NCI-H345 treated with DMSO at 0.1 percent for 48 hours (cell line): ENCODE data around the gene LMOD1.
"Not testable (repeated sequence)": the region's sequence is repeated elsewhere in the genome, so short reads cannot be mapped to it uniquely, and the experiment has no call there.

Experiments
- DNase-seq: peaks from one replicate; lab custom pipeline; 2025; ENCODE audit not compliant: unreplicated experiment; lab: John Stamatoyannopoulos, UW

Gene LMOD1

GRCh38 chr1:201917362-201918033 is 28.9 kb downstream of the LMOD1 start:
- DNase-seq = no peak

- no peak for DNase-seq
These were observed 29.6 kb downstream of the LMOD1 start for GRCh38 chr1:201916649-201917249.

DNA sequence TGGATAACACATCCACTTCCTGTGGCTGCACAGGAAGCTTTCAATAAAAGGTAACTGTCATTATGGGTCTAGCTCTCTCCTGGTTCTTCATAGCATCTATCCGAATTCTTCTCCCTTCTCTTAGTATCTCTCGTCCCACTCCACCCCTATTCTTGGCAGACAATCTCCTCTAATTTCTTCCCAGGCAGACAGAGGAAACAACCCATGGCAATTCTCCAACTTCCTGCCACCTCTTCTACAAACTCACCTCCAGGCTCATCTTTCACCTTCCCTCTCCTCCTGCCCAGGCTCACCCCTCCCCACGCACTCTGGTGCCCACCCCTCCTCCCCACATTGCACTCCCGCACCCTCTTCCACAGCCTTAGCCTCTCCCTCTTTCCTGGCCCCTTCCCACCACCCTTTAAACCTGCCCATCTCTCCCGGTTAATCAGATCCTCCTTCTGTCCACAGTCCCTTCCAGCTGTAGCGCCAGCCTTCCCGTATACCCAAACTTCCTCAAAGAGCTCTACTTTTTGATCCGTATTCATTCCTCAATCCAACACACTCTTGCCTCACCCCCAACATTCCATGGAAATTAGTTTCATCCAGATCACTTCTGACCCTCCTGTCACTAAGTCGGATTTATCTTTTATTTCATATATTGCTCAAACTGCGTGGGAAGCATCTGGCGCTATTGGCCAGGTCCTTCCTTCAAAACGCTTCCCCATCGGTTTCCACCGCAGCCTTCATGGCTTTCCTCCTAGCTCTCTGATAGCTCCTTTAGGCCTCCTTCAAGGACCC is 31.7 kb downstream of the LMOD1 start:
- no peak for DNase-seq

GRCh38 chr1:201912832-201913231 is 33.5 kb downstream of the LMOD1 start:
- no peak for DNase-seq

- DNase-seq = peak; percentile 16
These were observed 34.3 kb downstream of the LMOD1 start for GRCh38 chr1:201911826-201912571.

DNA sequence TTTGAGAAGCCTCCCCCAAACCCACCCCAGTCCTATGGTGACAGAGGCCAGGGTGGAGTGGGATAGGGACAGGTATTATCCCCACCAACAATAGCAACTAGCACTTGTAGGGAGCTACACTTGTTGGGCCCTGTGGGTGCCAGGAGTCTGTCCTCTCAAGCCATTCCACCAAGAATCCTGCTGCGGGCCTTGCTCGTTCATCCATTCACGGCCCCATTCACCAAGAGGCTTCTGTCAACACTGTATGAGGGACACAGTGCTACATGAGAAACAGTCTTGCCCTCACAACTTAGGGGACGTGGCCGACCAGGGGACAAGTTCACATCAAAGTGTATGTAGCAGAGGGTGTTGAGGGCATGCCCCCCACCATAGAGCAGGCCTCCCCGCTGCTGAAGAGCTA is 38.7 kb downstream of the LMOD1 start:
- no peak for DNase-seq

DNA sequence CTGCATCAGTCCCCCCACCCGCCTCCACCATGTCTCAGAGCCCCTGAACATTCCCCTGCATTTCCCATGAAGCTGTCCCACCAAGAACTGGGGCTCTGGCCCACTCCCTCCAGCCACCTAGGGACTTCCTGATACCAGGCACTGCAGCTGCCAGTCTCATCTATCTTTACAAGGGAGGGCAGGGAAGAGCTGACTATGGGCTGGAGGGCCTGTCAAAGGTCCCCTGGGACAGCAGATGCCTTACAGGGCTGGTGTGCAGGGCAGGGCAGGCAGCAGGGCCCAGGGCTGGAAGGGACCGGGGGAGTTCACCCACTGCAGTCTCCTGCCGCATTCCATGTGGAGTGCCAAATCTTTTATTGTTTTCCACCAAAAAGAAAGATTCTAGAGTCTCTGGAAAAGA is 40.0 kb downstream of the LMOD1 start:
- DNase-seq = no peak

- no peak for DNase-seq
These were observed 41.0 kb downstream of the LMOD1 start for GRCh38 chr1:201905234-201905890.

DNA sequence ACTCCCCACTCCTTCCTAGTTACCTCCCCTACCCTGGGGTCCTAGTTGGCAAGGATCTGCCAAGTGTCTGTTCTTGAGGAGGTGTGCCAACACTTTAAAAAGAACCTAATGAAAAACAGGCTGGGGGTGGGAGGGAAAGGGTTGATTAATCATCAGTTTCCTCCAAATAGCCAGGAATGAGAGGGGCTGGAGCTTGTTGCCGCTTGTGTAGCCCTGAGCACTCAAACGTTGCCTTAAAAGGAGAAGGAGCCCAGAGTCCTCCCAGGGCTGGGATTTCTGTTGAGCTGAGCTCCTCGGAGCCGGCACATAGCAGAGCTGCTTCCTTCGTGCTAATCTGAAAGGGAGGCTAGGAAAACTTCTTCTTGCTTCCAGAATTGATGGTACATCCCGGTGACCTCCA is 41.8 kb downstream of the LMOD1 start:
- no peak for DNase-seq

- no peak for DNase-seq
These were observed 43.2 kb downstream of the LMOD1 start for GRCh38 chr1:201903135-201903534.

- DNase-seq = no peak
These were observed 44.1 kb downstream of the LMOD1 start for GRCh38 chr1:201902198-201902597.

DNA sequence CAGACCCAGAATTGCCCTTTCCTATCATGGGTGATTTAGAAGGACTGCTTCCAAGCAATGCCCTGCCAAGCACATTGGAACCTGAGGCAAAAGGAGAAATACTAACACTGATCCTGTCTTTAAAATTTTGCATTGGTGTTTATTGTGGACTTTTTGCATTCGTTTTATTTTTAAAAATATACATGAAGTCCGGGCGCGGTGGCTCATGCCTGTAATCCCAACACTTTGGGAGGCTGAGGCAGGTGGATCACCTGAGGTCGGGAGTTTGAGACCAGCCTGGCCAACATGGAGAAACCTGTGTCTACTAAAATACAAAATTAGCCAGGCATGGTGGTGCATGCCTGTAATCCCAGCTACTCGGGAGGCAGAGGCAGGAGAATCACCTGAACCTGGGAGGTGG is 45.3 kb downstream of the LMOD1 start:
- not testable (repeated sequence) for DNase-seq

GRCh38 chr1:201900476-201900875 is 45.9 kb downstream of the LMOD1 start:
- no peak for DNase-seq

GRCh38 chr1:201899683-201900429 is 46.5 kb downstream of the LMOD1 start:
- no peak for DNase-seq

GRCh38 chr1:201898992-201899391 is 47.4 kb downstream of the LMOD1 start:
- DNase-seq = no peak

DNA sequence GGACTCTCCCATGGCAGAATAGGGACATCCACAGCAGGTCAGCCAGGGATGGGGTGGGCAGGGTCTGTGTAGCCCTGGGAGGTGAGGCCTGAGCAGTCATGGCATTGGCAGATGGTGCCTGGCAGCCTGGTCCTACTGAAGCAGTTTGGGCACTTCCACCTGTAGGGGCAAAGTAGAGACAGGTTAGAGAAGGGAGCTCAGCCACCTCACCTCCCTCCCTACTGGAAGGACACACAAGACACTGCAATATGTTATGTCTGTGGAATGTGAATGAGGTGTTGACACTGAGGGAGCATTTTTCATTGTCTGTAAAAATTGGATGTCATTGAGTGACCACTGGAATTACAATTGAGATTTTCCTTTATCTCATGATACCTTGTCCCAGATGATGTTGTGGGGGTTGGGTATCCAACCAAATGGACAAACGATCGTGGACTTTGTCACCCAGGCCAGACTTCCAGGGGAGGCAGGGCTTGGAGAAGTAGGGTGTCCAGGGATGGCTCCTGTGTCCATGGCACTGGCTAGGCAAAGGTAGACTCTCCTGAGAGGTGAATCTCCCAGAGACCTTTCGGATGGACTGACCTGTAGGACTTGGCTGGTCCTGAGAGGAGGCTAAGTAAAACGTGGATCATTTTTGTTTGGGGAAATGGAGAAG is 48.0 kb downstream of the LMOD1 start:
- DNase-seq = no peak

DNA sequence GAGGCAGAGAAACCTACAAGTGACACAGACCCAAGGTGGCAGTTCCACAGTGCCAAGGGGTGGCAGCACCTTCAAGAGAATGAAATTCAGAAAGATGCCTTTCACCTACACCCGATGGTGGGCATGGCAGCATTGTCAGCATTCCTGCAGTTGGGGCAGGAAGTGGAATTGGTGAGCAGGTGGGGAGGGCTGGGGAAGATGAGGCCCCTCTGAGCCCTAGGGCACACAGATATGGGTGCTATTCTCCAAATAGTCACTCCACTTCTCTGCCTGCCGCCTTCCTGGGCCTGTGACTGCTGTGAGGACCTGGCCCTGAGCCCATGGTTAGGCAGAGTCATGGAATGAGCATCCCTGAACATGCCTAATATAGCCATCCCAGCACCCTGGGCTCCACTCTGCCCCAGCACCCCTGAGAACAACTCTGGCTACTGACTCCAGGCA is 49.4 kb downstream of the LMOD1 start:
- DNase-seq = no peak

DNA sequence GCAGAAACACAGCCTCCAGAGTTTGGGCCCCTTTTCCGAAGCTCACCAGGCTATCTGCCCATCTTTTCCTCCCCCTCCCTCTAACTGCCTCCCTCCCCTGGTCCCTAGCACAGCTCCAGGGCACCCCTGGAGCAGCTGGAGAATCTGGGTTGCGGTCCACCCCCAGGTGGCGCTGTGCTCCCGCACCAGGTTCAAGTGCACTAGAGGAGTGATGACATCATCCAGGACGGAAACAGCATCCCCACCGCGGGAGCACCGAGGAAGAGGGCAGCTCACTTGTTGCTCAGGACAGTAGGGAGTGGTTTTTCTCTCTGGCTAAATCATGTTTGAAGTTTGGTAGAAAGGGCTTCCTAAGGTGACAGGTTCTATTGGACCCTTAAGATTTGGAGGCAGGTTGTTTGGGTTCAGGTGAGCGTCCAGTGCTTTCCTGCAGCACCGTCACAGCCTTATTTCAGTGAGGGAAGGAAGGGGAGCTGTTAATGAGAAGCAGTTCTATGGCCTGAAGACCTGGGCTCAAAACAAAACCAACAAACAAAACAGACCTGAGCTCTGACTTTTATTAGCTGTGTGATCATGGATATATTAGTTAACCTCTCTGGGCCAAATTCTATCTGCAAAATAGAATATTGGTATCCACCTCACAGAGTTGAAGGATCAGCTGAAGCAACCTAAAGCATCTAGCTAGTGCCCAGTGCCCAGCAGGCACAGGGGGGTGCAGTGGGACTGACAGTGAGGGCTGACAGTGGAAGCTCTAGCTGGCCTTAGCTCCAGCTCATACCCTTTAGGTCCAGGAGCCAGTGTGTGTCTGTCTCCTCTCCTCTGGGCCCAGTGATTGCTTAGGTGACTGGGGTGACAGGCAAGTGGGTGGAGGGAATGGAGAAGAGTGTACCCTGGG is 50.2 kb downstream of the LMOD1 start:
- DNase-seq = peak; percentile 84
